T-helper 22 cell (primary cell): Measurements from ENCODE around the gene PROKR1.
"Not testable (repeated sequence)": the region's sequence is repeated elsewhere in the genome, so short reads cannot be mapped to it uniquely, and the experiment has no call there.

Source experiments
- DNase-seq: peaks from one replicate; pipeline ENCODE4 v3.0.0-alpha.2; 2020; ENCODE audit warnings: low read depth

The PROKR1 gene

GRCh38 chr2:68658266-68658665, 14.9 kb downstream of the PROKR1 start:
- DNase-seq: no peak

GRCh38 chr2:68659081-68659480, 15.7 kb downstream of the PROKR1 start:
- no peak for DNase-seq

GRCh38 chr2:68660658-68661057, 17.3 kb downstream of the PROKR1 start:
- no peak for DNase-seq

- DNase-seq: no peak
Measured at GRCh38 chr2:68662466-68662865, 19.1 kb downstream of the PROKR1 start.

GRCh38 chr2:68663371-68664156, 20.2 kb downstream of the PROKR1 start:
- no peak for DNase-seq

- DNase-seq: no peak
Measured at GRCh38 chr2:68667371-68667770, 24.0 kb downstream of the PROKR1 start.

GRCh38 chr2:68669651-68670050, 26.3 kb downstream of the PROKR1 start:
- no peak for DNase-seq

GRCh38 chr2:68671961-68672360, 28.6 kb downstream of the PROKR1 start:
- DNase-seq: no peak

- DNase-seq: no peak
Measured at GRCh38 chr2:68673631-68674030, 30.3 kb downstream of the PROKR1 start.

- DNase-seq: no peak
Measured at GRCh38 chr2:68675470-68675869, 32.1 kb downstream of the PROKR1 start.

- not testable (repeated sequence) for DNase-seq
Measured at GRCh38 chr2:68677837-68678236, 34.5 kb downstream of the PROKR1 start.

- not testable (repeated sequence) for DNase-seq
Measured at GRCh38 chr2:68679166-68679916, 36.0 kb downstream of the PROKR1 start.

GRCh38 chr2:68679917-68680267, 36.5 kb downstream of the PROKR1 start:
- DNase-seq: not testable (repeated sequence)

- DNase-seq: no peak
Measured at GRCh38 chr2:68684197-68684596, 40.8 kb downstream of the PROKR1 start.

- no peak for DNase-seq
Measured at GRCh38 chr2:68686178-68686577, 42.8 kb downstream of the PROKR1 start.

GRCh38 chr2:68687018-68687417, 43.6 kb downstream of the PROKR1 start:
- no peak for DNase-seq

GRCh38 chr2:68689553-68690537, 46.5 kb downstream of the PROKR1 start:
- DNase-seq: no peak

GRCh38 chr2:68690851-68691250, 47.5 kb downstream of the PROKR1 start:
- no peak for DNase-seq

GRCh38 chr2:68692511-68692910, 49.1 kb downstream of the PROKR1 start:
- no peak for DNase-seq

GRCh38 chr2:68693951-68694350, 50.6 kb downstream of the PROKR1 start:
- DNase-seq: no peak

- no peak for DNase-seq
Measured at GRCh38 chr2:68695971-68696370, 52.6 kb downstream of the PROKR1 start.

- DNase-seq: no peak
Measured at GRCh38 chr2:68696554-68696953, 53.2 kb downstream of the PROKR1 start.
